HL-60/S4 treated with phorbol 12-myristate 13-acetate at 8.2 ng/mL for 4 days and 3 days (cell line): ENCODE measurements around the gene EPG5.
"Not testable (repeated sequence)": the region's sequence is repeated elsewhere in the genome, so short reads cannot be mapped to it uniquely, and the experiment has no call there.

Source experiments
- in situ Hi-C: fragments of 300-500 bp; cut with MboI; formaldehyde crosslinking; loops from 2 replicates; pipeline ENCODE4 v1.15.0; 2022; ENCODE audit warnings: low sequenced_read_pairs

The EPG5 gene, protein sequence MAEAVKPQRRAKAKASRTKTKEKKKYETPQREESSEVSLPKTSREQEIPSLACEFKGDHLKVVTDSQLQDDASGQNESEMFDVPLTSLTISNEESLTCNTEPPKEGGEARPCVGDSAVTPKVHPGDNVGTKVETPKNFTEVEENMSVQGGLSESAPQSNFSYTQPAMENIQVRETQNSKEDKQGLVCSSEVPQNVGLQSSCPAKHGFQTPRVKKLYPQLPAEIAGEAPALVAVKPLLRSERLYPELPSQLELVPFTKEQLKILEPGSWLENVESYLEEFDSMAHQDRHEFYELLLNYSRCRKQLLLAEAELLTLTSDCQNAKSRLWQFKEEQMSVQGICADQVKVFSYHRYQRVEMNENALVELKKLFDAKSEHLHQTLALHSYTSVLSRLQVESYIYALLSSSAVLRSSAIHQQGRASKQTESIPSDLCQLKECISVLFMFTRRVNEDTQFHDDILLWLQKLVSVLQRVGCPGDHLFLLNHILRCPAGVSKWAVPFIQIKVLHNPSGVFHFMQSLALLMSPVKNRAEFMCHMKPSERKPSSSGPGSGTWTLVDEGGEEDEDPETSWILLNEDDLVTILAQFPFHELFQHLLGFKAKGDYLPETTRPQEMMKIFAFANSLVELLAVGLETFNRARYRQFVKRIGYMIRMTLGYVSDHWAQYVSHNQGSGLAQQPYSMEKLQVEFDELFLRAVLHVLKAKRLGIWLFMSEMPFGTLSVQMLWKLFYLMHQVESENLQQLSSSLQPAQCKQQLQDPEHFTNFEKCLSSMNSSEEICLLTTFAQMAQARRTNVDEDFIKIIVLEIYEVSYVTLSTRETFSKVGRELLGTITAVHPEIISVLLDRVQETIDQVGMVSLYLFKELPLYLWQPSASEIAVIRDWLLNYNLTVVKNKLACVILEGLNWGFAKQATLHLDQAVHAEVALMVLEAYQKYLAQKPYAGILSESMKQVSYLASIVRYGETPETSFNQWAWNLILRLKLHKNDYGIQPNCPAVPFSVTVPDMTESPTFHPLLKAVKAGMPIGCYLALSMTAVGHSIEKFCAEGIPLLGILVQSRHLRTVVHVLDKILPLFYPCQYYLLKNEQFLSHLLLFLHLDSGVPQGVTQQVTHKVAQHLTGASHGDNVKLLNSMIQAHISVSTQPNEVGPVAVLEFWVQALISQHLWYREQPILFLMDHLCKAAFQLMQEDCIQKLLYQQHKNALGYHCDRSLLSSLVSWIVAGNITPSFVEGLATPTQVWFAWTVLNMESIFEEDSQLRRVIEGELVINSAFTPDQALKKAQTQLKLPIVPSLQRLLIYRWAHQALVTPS (N-terminal part only)

DNA sequence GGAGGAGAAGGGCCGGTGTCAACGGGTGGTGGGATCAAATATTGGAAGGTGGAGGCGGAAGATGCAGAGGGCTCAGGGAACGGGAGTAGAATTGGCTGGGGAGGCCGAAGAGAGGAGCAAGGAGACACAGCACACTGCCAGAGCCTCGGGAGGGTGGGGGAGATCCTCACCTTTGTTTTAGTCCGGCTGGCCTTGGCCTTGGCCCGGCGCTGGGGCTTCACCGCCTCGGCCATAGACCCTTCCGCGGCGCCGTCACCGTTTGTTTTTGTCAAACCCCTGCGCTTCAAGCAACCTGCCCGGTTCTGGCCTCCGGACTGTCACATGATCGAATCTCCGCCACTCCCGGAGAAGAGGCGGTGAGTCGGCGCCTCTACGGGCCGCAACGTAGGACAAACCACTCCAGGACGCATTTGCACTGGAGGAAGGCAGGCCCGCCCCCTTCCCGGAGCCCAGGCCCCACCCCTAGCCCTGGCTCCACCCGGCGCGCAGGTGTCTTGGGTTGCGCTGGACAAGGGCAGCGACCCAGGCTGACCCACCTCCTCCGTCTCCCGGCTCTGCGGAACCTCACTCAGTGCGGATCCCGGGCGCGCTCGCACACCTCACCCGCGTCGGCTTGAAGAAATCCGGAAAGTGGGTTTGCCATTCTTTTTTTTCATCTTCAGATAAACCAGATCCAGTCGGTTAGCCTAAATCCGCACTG lies at the start of gene EPG5:
Gene EPG5, minus strand, starts transcription at position 323 of the 700 bp plus-strand sequence. Its CDS starts 90 bp downstream, at position 233.
- in situ Hi-C loops = no loop called here

DNA sequence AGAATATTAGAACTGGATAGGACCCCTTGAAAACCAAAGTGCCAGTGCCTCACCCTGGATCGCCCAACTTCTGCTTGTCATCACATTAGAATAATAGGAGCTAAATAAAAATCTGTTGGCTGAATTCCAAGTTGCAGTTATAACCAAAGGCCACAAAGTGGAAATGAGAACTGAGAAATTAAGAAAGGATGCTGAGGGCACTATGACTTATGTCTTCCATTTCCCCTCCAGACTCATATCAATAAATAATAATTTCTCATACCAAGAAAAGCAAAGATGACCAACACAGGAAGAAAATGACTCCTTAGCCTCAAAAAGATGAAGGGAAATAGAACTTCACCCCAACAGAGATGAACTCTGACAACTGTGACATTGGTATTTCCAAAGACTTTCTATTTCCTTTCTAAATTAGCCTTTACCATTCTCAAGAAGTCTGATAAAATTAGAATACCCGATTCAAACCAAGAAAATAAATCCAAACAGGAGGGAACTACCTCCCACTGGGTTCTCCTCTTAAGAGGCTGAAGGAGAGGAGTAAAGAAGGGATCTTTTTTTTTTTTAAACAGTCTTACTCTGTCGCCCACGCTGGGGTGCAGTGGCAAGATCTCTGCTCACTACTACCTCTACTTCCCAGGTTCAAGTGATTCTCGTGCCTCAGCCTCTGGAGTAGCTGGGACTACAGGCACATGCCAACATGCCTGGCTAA lies 46.5 kb upstream of the EPG5 start:
- in situ Hi-C loops = no loop called here

- in situ Hi-C loops = no loop called here
Measured at GRCh38 chr18:46010676-46011075, 43.5 kb upstream of the EPG5 start.

DNA sequence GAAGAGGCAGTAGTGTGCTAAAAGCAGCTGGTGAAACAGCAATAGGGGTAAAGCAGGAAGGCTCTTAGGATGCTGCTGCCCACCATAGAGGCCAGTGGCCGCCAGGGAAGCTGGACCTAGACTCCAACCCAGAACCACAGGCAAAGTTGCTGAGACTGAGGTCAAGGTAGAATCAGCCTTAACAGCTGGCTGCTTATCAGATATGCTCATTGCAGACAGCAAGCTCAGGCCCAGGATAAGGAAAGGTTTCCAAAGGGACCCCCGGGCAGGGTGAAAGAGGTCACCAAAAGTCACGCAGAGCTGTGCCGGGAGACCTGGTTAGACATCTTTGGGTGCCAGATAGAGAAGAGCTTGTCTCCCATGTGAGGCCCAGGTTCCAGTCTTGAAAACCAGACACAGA lies 42.9 kb upstream of the EPG5 start:
- in situ Hi-C loops = no loop called here

DNA sequence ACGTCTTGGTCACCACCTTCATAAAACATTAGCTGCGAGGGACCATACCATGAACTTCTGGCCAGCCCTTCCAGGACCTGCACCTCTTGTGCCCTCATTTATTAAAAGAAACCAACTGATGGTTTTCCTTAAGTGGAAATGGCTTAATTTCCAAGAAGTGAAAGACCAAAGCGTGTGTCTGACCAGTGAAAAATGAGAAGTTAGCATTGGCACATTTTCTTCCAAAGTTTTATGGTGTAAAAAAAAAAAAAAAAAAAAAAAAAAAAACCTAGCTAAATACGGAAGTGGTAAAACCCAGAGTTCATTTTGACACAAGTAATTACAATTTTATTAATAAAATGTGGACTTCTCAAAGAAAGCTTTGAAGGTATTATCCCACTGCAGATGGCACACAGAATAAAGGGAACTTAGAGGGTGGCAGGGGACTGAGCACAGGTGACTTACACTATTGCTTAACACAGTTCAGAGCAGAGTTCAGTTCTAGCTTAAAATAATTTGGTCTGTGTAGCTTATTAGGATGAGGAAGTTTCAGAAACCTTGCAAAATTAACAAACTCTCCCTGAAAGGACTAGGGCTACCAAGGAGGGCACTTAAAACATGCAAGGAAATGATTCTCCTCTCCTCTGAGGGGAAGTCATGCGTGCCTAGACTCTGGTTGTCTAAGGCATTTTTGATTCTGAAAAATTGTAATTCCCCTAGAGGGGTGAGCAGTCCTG lies 42.2 kb upstream of the EPG5 start:
- in situ Hi-C loops = no loop called here

- in situ Hi-C loops = no loop called here
Measured at GRCh38 chr18:46008531-46008930, 41.4 kb upstream of the EPG5 start.

- in situ Hi-C loops = no loop called here
Measured at GRCh38 chr18:46007165-46007564, 40.0 kb upstream of the EPG5 start.

DNA sequence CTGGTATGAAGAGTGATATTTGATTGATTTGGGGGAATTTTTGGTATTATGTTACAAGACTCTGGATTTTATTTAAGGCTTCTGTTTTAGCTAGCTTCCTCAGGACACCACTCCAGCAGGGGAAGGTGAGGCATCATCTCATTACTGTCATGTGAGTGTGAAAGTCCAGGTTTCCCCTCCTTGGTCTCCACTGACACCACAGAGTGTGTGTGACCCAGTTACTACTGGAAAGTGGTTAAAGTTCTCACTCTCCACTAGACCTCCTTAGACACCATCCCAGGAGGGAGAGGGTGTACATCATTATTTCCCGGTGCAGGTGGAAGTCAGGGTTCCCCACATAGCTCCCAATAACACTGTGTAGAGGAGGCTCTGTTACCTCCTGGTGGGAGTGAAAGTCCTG lies 35.8 kb upstream of the EPG5 start:
- in situ Hi-C loops = no loop called here

DNA sequence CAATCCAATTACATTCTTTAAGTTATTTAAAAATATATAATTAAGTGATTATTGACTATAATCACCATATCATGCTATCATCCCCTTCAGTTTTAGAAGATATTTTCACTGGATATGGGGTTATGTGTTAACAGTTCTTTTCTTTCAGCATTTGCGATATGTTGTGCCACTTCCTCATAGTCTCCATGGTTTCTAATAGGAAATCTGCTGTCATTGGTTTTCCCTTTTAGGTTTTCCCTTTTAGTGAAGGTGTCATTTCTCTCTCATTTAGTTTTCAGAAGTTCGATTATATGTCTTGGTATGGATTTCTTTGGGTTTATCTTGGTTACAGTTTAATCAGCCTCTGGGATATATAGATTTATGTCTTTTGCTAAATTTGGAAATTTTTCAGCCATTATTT lies 34.8 kb upstream of the EPG5 start:
- in situ Hi-C loops = no loop called here

- in situ Hi-C loops = no loop called here
Measured at GRCh38 chr18:46001074-46001473, 33.9 kb upstream of the EPG5 start.

- in situ Hi-C loops = no loop called here
Measured at GRCh38 chr18:45999536-45999935, 32.4 kb upstream of the EPG5 start.

GRCh38 chr18:45998244-45998643 lies 31.1 kb upstream of the EPG5 start:
- in situ Hi-C loops = no loop called here

- in situ Hi-C loops = no loop called here
Measured at GRCh38 chr18:45997700-45998151, 30.6 kb upstream of the EPG5 start.

DNA sequence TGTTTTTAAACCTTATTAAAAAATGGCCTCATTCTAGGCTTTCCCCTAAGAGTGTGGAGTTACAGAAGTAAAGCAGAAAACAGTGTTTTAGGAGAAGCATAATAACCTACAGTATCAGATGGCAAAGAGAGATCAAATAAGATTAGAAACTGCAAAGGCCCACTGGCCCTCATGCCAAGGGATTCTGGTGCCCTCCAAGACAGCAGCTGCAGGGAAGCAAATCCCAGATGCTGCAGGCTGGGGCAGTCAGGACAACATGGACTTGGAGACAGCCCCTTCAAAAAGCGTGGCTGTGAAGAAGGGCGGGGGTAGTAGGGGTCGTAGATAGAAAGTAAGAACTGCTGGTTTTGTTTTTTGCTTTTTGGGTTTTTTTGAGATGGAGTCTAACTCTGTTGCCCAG lies 28.3 kb upstream of the EPG5 start:
- in situ Hi-C loops = no loop called here

- in situ Hi-C loops = no loop called here
Measured at GRCh38 chr18:45993438-45993837, 26.3 kb upstream of the EPG5 start.

DNA sequence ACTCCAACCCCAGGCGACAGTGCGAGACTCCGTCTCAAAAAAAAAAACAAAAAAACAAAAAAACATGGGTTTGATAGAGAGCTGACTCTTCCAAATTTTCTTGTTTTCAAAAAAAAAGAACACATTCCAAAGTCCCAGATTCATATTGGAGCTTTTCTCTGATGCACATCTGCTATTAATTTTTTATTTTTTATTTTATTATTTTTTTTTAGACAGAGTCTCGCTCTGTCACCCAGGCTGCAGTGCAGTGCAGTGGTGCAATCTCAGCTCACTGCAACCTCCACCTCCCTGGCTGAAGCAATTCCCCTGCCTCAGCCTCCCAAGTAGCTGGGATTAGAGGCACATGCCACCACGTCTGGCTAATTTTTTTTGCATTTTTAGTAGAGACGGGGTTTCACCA lies 25.4 kb upstream of the EPG5 start:
- in situ Hi-C loops = not testable (repeated sequence)

- in situ Hi-C loops = no loop called here
Measured at GRCh38 chr18:45991788-45992187, 24.7 kb upstream of the EPG5 start.

DNA sequence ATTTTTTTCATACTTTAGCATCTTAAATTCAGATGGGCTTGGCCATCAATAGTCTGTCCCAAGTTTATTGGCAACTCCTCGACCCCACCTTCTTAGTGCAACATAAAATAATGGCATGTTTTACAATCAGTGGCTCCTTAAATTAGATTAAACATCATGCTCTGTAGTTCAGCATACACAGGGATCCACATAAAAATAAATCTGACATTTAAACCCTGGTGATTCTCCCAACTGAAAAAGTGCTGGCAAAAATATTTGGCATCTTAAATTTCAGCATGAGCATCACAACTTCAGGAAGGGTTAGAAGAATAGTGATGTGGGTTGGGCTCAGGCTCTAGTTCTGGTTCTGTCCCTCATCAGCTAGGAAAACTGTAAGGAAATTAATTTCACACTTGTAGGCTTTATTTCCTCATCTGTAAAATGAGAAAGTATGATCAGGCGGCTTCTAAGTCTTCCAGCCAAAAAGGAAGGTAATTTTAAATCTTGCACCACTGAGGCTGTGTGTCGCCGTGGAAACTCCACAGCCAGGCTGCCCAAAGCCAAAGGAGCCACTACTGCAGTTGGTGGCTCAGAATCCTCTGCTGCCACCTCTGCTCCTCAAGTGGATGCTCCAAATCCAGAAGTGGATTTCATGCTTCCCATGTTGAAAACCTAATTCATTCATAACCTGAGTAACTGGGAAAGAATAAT lies 17.6 kb upstream of the EPG5 start:
- in situ Hi-C loops = no loop called here

DNA sequence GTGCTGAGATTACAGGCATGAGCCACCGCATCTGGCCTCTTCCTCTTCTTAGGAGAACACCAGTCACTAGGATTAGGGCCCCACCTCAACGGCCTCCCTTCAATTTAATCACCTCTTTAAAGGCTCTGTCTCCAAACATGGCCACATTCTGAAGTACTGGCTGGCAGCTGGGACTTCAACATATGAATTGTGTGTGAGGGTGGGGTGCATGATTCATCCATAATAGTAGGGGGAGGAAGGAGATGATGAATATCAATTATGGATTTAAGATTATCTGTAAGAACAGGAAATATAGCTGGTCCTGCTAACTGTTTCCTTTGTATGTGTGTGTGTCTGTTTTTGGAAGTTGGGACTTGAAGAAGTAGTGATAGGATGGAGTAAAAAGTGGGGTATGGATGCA lies 14.7 kb upstream of the EPG5 start:
- in situ Hi-C loops = no loop called here
